ENCODE data around the gene SUPT3H. TPM values are rescaled to one million over a fixed set of nuclear protein-coding genes. Genes with fewer than 3 reads are reported as not detected.

Gene SUPT3H
- total RNA-seq, 1 donor from 2014 or later, result 2.6 TPM

GRCh38 chr6:45200510-45200909 lies 177.2 kb downstream of the SUPT3H start:
- Histone ChIP-seq H3K36me3 (no peaks in the 10 kb centered on the region), H3K27me3 (ENCODE audit: low read depth) (no peaks in the 10 kb centered on the region), H3K4me3 (no peak overlapping the region), H3K9me3 (replicated peaks) (no peaks in the 10 kb centered on the region), H3K4me1 (no peaks in the 10 kb centered on the region), H3K27ac (replicated peaks) (no peak overlapping the region)
- TF ChIP-seq CTCF (IDR thresholded peaks at IDR 0.05; ENCODE audit: borderline replicate concordance), result no peak
- no peak for DNase-seq
- intact Hi-C loops (cut with micrococcal nuclease), result no loop called here

GRCh38 chr6:45199554-45199953 lies 178.2 kb downstream of the SUPT3H start:
- Histone ChIP-seq H3K36me3 (no peaks in the 10 kb centered on the region), H3K27ac (replicated peaks) (no peak overlapping the region), H3K27me3 (ENCODE audit: low read depth) (no peaks in the 10 kb centered on the region), H3K4me3 (no peak overlapping the region), H3K4me1 (no peaks in the 10 kb centered on the region), H3K9me3 (replicated peaks) (no peaks in the 10 kb centered on the region)
- DNase-seq, result no peak
- intact Hi-C loops (cut with micrococcal nuclease), result no loop called here
- TF ChIP-seq CTCF (IDR thresholded peaks at IDR 0.05; ENCODE audit: borderline replicate concordance), result no peak

- no peak overlapping the region for H3K4me3 ChIP-seq
- DNase-seq, result no peak
- no peak for TF ChIP-seq CTCF (IDR thresholded peaks at IDR 0.05; ENCODE audit: borderline replicate concordance)
- no peaks in the 10 kb centered on the region for H3K36me3 ChIP-seq
- no peak overlapping the region for H3K27ac ChIP-seq (replicated peaks)
- no peaks in the 10 kb centered on the region for H3K9me3 ChIP-seq (replicated peaks)
- H3K4me1 ChIP-seq, result no peaks in the 10 kb centered on the region
- H3K27me3 ChIP-seq (ENCODE audit: low read depth), result no peaks in the 10 kb centered on the region
- intact Hi-C loops (cut with micrococcal nuclease), result no loop called here
These were observed 181.6 kb downstream of the SUPT3H start for GRCh38 chr6:45196121-45196520.

GRCh38 chr6:45195137-45195536 lies 182.6 kb downstream of the SUPT3H start:
- Histone ChIP-seq H3K27ac (replicated peaks) (no peak overlapping the region), H3K9me3 (replicated peaks) (no peaks in the 10 kb centered on the region), H3K27me3 (ENCODE audit: low read depth) (no peaks in the 10 kb centered on the region), H3K4me1 (no peaks in the 10 kb centered on the region), H3K4me3 (no peak overlapping the region), H3K36me3 (no peaks in the 10 kb centered on the region)
- DNase-seq, result no peak
- TF ChIP-seq CTCF (IDR thresholded peaks at IDR 0.05; ENCODE audit: borderline replicate concordance), result no peak
- intact Hi-C loops (cut with micrococcal nuclease), result no loop called here

- intact Hi-C loops (cut with micrococcal nuclease), result no loop called here
- no peak for DNase-seq
- Histone ChIP-seq H3K27ac (replicated peaks) (no peak overlapping the region), H3K9me3 (replicated peaks) (no peaks in the 10 kb centered on the region), H3K4me3 (no peak overlapping the region), H3K27me3 (ENCODE audit: low read depth) (no peaks in the 10 kb centered on the region), H3K4me1 (no peaks in the 10 kb centered on the region), H3K36me3 (no peaks in the 10 kb centered on the region)
- no peak for TF ChIP-seq CTCF (IDR thresholded peaks at IDR 0.05; ENCODE audit: borderline replicate concordance)
These were observed 185.2 kb downstream of the SUPT3H start for GRCh38 chr6:45192556-45192955.

- no peak for DNase-seq
- no peaks in the 10 kb centered on the region for H3K4me1 ChIP-seq
- no peak overlapping the region for H3K27ac ChIP-seq (replicated peaks)
- H3K9me3 ChIP-seq (replicated peaks), result no peaks in the 10 kb centered on the region
- no peak overlapping the region for H3K4me3 ChIP-seq
- no peaks in the 10 kb centered on the region for H3K27me3 ChIP-seq (ENCODE audit: low read depth)
- intact Hi-C loops (cut with micrococcal nuclease), result no loop called here
- TF ChIP-seq CTCF (IDR thresholded peaks at IDR 0.05; ENCODE audit: borderline replicate concordance), result no peak
- H3K36me3 ChIP-seq, result no peaks in the 10 kb centered on the region
These were observed 186.3 kb downstream of the SUPT3H start for GRCh38 chr6:45191414-45191813.
